Measurements from ENCODE around the gene ZNF70. TPM values are rescaled to one million over a fixed set of nuclear protein-coding genes. Genes with fewer than 3 reads are reported as not detected.
A peak's percentile ranks its signal among the peaks of the same experiment; 100 is the strongest.

Gene ZNF70
- total and polyA plus RNA-seq, 10 of the 15 experiments (the other 5 are each of a cell fraction or from before 2014, with no cell fraction given) = 0.15 to 2.3 (median 0.85) TPM

- H3K27me3 ChIP-seq (replicated peaks in 1 of 2; ENCODE audit: control insufficient read depth in 2 of 2, insufficient read depth in 2 of 2, low read length in 1 of 2) = no peaks in the 10 kb centered on the region
- peaks cover 50% of the 10 kb centered on the region for H3K79me2 ChIP-seq (ENCODE audit: control insufficient read depth, insufficient read depth, low read length)
- 0 out of 2 replicates have a peak, but pooled peaks cover 4% of the 10 kb centered on the region for H4K20me1 ChIP-seq (ENCODE audit: control insufficient read depth, insufficient read depth)
- intact Hi-C loops (cut with micrococcal nuclease; ENCODE audit: unreplicated experiment) = no loop called here
- peaks cover 11 to 14% of the 10 kb centered on the region in 2 experiments; a peak in 3 of 4 replicates for H3K36me3 ChIP-seq (ENCODE audit: control insufficient read depth in 2 of 2, insufficient read depth in 2 of 2, low read length in 1 of 2)
- DNase-seq (ENCODE audit: low read depth, low spot score) = no peak
- no TSS peak for BruUV-seq (replicated peaks)
- no peak for FAIRE-seq
- RAD21 ChIA-PET (ENCODE audit: unreplicated experiment) = interaction anchor here (0.9 to 1.2 kb wide), 5 partner anchors 11 to 68 kb away, joined by 3 to 4 read pairs (median 3); partner anchors contain the start of genes SLC2A11 and VPREB3
- no peak overlapping the region for H3K27ac ChIP-seq (ENCODE audit: control insufficient read depth, insufficient read depth)
- H3K9ac ChIP-seq (ENCODE audit: control insufficient read depth, insufficient read depth, low read length) = peak overlapping the region; percentile 13; the same call in 1 of the 2 replicates
- H2AFZ ChIP-seq (ENCODE audit: control insufficient read depth, low read depth, low read length) = no peak overlapping the region
- SMC1A ChIA-PET (ENCODE audit: uncharacterized antibody, unreplicated experiment) = interaction anchor here (0.9 to 2.5 kb wide), 8 partner anchors 9 to 72 kb away, joined by 3 to 13 read pairs (median 4); no protein-coding TSS in a partner anchor
- in situ Hi-C loops (cut with MboI) = no loop called here
- POLR2A ChIA-PET = interaction anchor here (0.6 to 2.2 kb wide), 7 partner anchors 10 to 486 kb away, joined by 4 to 14 read pairs (median 5); no protein-coding TSS in a partner anchor
- peaks cover 11% of the 10 kb centered on the region for H3K4me1 ChIP-seq (ENCODE audit: control insufficient read depth, insufficient read depth, low read length)
- H3K9me3 ChIP-seq (replicated peaks; ENCODE audit: control insufficient read depth, insufficient read depth, low read length) = no peaks in the 10 kb centered on the region
- peak overlapping the region; percentile 73; the same call in 1 of the 2 replicates for H3K4me3 ChIP-seq
- TF ChIP-seq ATF2 (IDR thresholded peaks at IDR 0.05; ENCODE audit: low read length) (no peak), RFX5 (IDR thresholded peaks at IDR 0.05; ENCODE audit: low read depth, low read length) (no peak), IRF3 (IDR thresholded peaks at IDR 0.05) (no peak), PML (IDR thresholded peaks at IDR 0.05; ENCODE audit: low read length) (no peak), SIN3A (IDR thresholded peaks at IDR 0.05; ENCODE audit: low read depth, low read length) (no peak), CHD4 (IDR thresholded peaks at IDR 0.05) (no peak), BCL3 (IDR thresholded peaks at IDR 0.05; ENCODE audit: borderline replicate concordance, insufficient read depth, low read depth, low read length, poor library complexity, severe bottlenecking) (no peak), NBN (IDR thresholded peaks at IDR 0.05) (no peak)
- no peak for ATAC-seq
- H3K4me2 ChIP-seq (ENCODE audit: control insufficient read depth, insufficient read depth) = peak overlapping the region; percentile 56
- 71% methylated on average over 4 of the region's 4 CpGs for WGBS (ENCODE audit: insufficient coverage, insufficient replicate concordance, low lambda C conversion rate, missing lambda C conversion rate)
- CTCF ChIA-PET = interaction anchor here (0.6 to 2.8 kb wide), 11 partner anchors 9 to 68 kb away, joined by 3 to 11 read pairs (median 4); partner anchors contain the start of genes CHCHD10 and SLC2A11
Observed at GRCh38 chr22:23789121-23789520, 38.2 kb upstream of the ZNF70 start.
